ENCODE data around the gene RASA3. TPM values are rescaled to one million over a fixed set of nuclear protein-coding genes. Genes with fewer than 3 reads are reported as not detected.

The RASA3 gene
- total and polyA plus RNA-seq, 11 donors = 4.8 to 24.2 (median 9.7) TPM

DNA sequence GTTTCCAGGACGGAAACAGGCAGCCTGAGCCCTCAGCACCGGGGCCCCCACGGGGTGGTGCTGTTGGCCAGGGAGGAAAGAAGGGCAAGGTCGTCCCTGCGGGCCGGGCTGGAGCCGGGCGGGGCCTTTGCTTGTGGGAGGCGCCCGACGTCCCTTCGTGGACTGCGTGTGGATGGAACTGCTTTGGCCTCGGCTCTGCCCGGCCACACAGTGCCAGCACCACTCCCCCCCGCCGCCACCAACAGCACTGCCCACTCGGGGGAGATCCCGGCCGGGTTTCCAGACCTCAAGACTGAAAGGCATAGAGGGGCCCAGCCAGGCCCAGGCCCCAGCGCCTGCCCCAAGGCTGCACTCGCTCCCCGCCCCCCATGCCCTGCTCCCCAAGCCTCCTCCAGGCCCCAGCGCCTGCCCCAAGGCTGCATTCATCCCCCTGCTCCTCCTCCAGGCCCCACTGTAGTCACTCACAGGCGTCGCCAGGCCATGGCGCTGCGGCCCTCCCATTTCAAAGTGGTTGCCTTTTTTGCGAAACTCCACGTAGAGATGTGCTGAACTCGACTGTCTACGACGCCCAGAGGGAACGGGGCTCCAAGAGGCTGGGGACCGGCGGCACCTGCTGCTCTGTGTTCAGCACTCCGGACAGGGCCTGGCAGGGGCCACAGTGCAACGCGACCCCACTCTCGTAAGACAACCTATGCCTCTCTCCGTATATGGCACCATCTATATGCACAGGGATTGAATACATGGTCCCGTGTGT lies 181.0 kb downstream of the RASA3 start:
- DNase-seq = peak; percentile 84 to 92 (median 88)
- Histone ChIP-seq H3K27ac (peak overlapping the region in 1 of 12 donors; percentile 13), H3K36me3 (no peaks in the 10 kb centered on the region), H3K27me3 (no peaks in the 10 kb centered on the region), H3K4me3 (peak overlapping the region in 6 of 12 donors; percentile 8 to 35 (median 24)), H3K4me1 (peaks cover 0 to 20% (median 10%) of the 10 kb centered on the region in 12 donors), H3K9me3 (no peaks in the 10 kb centered on the region)
- TF ChIP-seq POLR2A (IDR thresholded peaks at IDR 0.05) = no peak
- TF ChIP-seq, protein P1, sequence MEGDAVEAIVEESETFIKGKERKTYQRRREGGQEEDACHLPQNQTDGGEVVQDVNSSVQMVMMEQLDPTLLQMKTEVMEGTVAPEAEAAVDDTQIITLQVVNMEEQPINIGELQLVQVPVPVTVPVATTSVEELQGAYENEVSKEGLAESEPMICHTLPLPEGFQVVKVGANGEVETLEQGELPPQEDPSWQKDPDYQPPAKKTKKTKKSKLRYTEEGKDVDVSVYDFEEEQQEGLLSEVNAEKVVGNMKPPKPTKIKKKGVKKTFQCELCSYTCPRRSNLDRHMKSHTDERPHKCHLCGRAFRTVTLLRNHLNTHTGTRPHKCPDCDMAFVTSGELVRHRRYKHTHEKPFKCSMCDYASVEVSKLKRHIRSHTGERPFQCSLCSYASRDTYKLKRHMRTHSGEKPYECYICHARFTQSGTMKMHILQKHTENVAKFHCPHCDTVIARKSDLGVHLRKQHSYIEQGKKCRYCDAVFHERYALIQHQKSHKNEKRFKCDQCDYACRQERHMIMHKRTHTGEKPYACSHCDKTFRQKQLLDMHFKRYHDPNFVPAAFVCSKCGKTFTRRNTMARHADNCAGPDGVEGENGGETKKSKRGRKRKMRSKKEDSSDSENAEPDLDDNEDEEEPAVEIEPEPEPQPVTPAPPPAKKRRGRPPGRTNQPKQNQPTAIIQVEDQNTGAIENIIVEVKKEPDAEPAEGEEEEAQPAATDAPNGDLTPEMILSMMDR (IDR thresholded peaks at IDR 0.05) = peak; percentile 71 to 93 (median 86)
- ATAC-seq = peak; percentile 82 to 97 (median 94)
- intact Hi-C loops (cut with DNase I) = loop anchor here (1.0 to 2.0 kb wide), 4 partner anchors 179 to 276 kb away; no protein-coding TSS in a partner anchor
- WGBS, 4 donors = 38 to 51% (median 42%) methylated on average over 17 to 42 of the region's 42 CpGs

DNA sequence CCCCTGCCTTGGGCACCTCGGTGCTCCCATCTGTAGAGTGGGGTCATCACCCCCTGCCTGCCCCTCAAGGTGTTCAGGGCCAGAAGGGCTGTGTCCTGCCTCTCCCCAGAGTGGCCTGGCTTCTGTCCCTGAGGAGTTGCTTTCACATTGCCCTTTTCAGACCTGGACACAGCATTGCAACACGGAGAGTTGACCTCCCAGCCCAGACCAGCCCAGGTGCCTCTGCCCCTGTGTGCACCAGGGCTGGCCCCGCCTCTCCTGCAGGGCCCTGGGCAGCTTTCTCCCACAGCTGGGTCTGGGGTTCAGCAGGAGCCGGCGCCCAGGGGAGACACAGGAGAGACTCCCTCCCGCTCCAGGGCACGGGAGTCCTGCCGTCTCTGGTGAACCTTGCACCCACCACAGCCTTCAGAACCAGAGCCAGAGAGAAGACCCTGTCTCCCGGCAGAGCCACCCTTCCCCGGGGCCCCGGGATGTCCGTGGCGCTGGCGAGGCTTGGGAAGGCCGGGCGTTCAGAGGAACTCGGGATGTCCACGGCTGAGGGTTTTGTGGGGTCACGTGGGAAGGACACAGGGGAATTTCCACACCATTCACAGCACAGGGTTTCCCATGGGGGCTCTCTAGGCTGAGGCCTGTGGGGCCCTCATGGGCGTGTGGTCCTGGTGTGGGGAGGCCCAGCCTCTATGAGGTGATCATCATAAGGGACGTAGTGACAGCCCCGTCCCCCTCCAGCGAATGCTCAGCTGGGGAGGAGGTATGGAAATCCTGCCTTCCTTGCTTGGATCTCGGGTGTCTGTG lies 181.8 kb downstream of the RASA3 start:
- H3K4me1 ChIP-seq = peaks cover 0 to 20% (median 10%) of the 10 kb centered on the region in 12 donors
- H3K4me3 ChIP-seq = peak overlapping the region in 3 of 12 donors; percentile 8 to 33 (median 20)
- no peaks in the 10 kb centered on the region for H3K9me3 ChIP-seq
- peak in 3 of 5 donors; percentile 28 to 59 (median 29) for DNase-seq
- TF ChIP-seq POLR2A (IDR thresholded peaks at IDR 0.05) = no peak
- TF ChIP-seq, protein P1 (IDR thresholded peaks at IDR 0.05) = no peak
- WGBS, 4 donors = 57 to 63% (median 60%) methylated on average over 13 to 24 of the region's 24 CpGs
- ATAC-seq = peak; percentile 3 to 15 (median 12)
- no peak overlapping the region for H3K27ac ChIP-seq
- intact Hi-C loops (cut with DNase I) = loop anchor here (1.0 to 2.0 kb wide), 4 partner anchors 180 to 277 kb away; no protein-coding TSS in a partner anchor
- H3K27me3 ChIP-seq = no peaks in the 10 kb centered on the region
- no peaks in the 10 kb centered on the region for H3K36me3 ChIP-seq

DNA sequence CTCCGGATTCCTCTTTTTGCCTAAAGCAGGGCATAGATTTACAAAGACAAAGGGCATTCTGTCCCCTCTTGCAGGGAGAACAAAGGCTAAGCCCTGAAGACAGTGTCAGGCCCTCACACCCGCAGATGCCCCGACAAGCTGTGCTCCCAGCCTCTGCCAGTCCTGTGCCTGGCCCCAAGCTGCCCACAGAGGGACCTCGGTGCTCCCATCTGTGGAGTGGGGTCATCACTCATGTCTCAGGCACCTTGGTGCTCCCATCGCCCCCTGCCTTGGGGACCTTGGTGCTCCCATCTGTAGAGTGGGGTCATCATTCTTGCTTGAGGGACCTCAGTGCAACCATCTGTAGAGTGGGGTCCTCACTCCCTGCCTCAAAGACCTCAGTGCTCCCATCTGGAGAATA lies 182.9 kb downstream of the RASA3 start:
- DNase-seq (peak in 2 of 5 donors; percentile 18 to 45), ATAC-seq (no peak)
- intact Hi-C loops (cut with DNase I) = loop anchor here in 4 of 10 donors (2.0 to 5.0 kb wide), 2 partner anchors 132 to 133 kb away; no protein-coding TSS in a partner anchor
- Histone ChIP-seq H3K27me3 (no peaks in the 10 kb centered on the region), H3K36me3 (no peaks in the 10 kb centered on the region), H3K4me3 (no peak overlapping the region), H3K9me3 (no peaks in the 10 kb centered on the region), H3K4me1 (peaks cover 0 to 20% (median 10%) of the 10 kb centered on the region in 12 donors), H3K27ac (no peak overlapping the region)
- WGBS, 4 donors = 88 to 95% (median 93%) methylated on average over 4 to 5 of the region's 5 CpGs
- no peak for TF ChIP-seq POLR2A (IDR thresholded peaks at IDR 0.05)
- TF ChIP-seq, protein P1 (IDR thresholded peaks at IDR 0.05) = no peak
